ENCODE results near the gene MACROH2A2. TPM values are rescaled to one million over a fixed set of nuclear protein-coding genes. Genes with fewer than 3 reads are reported as not detected.

Gene MACROH2A2
- total RNA-seq, 3 donors from 2014 or later, result 7.3 to 13.6 (median 8.7) TPM

GRCh38 chr10:70109064-70109729, 56.6 kb downstream of the MACROH2A2 start:
- intact Hi-C loops (cut with DNase I, micrococcal nuclease), result no loop called here
- Histone ChIP-seq H3K4me3 (no peak overlapping the region), H3K36me3 (ENCODE audit: low read depth) (no peaks in the 10 kb centered on the region), H3K4me1 (ENCODE audit: low read depth) (no peaks in the 10 kb centered on the region), H3K9me3 (no peaks in the 10 kb centered on the region)
- DNase-seq (no peak), ATAC-seq (peak; percentile 42)
- no peak for TF ChIP-seq CTCF (IDR thresholded peaks at IDR 0.05)

- no peaks in the 10 kb centered on the region for H3K4me1 ChIP-seq (ENCODE audit: low read depth)
- ATAC-seq (no peak), DNase-seq (no peak)
- TF ChIP-seq CTCF (IDR thresholded peaks at IDR 0.05), result no peak
- intact Hi-C loops (cut with DNase I, micrococcal nuclease), result no loop called here
- H3K4me3 ChIP-seq, result no peak overlapping the region
- no peaks in the 10 kb centered on the region for H3K36me3 ChIP-seq (ENCODE audit: low read depth)
- H3K9me3 ChIP-seq, result no peaks in the 10 kb centered on the region
Observed at GRCh38 chr10:70111496-70111895, 58.9 kb downstream of the MACROH2A2 start.

- intact Hi-C loops (cut with DNase I, micrococcal nuclease), result no loop called here
- no peaks in the 10 kb centered on the region for H3K9me3 ChIP-seq
- TF ChIP-seq CTCF (IDR thresholded peaks at IDR 0.05), result no peak
- no peaks in the 10 kb centered on the region for H3K36me3 ChIP-seq (ENCODE audit: low read depth)
- ATAC-seq (no peak), DNase-seq (no peak)
- no peak overlapping the region for H3K4me3 ChIP-seq
- no peaks in the 10 kb centered on the region for H3K4me1 ChIP-seq (ENCODE audit: low read depth)
Observed at GRCh38 chr10:70112071-70112470, 59.4 kb downstream of the MACROH2A2 start.

- H3K36me3 ChIP-seq (ENCODE audit: low read depth), result peaks cover 4% of the 10 kb centered on the region
- no peaks in the 10 kb centered on the region for H3K9me3 ChIP-seq
- H3K4me3 ChIP-seq, result no peak overlapping the region
- DNase-seq, result no peak
- H3K4me1 ChIP-seq (ENCODE audit: low read depth), result no peaks in the 10 kb centered on the region
- no peak for TF ChIP-seq CTCF (IDR thresholded peaks at IDR 0.05)
- no peak for ATAC-seq
- intact Hi-C loops (cut with DNase I, micrococcal nuclease), result no loop called here
Observed at GRCh38 chr10:70114902-70115301, 62.3 kb downstream of the MACROH2A2 start.

GRCh38 chr10:70115948-70116682, 63.5 kb downstream of the MACROH2A2 start:
- H3K9me3 ChIP-seq, result no peaks in the 10 kb centered on the region
- DNase-seq, result peak in 2 of 3 donors; percentile 49 to 77
- peak; percentile 86 for ATAC-seq
- H3K4me1 ChIP-seq (ENCODE audit: low read depth), result no peaks in the 10 kb centered on the region
- no peak overlapping the region for H3K4me3 ChIP-seq
- peaks cover 4% of the 10 kb centered on the region for H3K36me3 ChIP-seq (ENCODE audit: low read depth)
- intact Hi-C loops (cut with DNase I, micrococcal nuclease), result no loop called here
- TF ChIP-seq CTCF (IDR thresholded peaks at IDR 0.05), result peak; percentile 70

Measured in mucosa of descending colon (tissue), 3 donors.